ENCODE data around the gene METTL16. TPM values are rescaled to one million over a fixed set of nuclear protein-coding genes. Genes with fewer than 3 reads are reported as not detected.

METTL16 gene
- polyA plus RNA-seq, 12 donors, result 10.8 to 74.4 (median 23.7) TPM

DNA sequence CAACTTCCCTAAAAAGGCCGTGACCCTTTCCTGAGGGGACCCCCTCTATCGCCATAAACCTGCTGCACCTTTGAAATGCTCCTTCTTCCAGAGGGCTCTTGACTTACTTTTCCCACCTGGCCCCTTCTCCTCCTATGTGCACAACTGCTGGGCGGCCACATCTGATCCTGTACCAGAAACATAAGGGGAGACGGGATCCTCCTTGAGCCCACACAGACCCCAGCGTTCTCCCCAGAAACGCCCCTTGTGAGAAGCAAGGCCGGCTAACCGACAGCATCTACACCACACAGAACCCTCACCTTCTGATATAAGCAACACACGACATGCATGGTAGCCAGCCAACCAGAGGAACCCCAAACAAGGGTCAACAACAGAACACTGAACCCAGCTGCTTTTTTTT lies 96.6 kb downstream of the METTL16 start:
- DNase-seq, result no peak

DNA sequence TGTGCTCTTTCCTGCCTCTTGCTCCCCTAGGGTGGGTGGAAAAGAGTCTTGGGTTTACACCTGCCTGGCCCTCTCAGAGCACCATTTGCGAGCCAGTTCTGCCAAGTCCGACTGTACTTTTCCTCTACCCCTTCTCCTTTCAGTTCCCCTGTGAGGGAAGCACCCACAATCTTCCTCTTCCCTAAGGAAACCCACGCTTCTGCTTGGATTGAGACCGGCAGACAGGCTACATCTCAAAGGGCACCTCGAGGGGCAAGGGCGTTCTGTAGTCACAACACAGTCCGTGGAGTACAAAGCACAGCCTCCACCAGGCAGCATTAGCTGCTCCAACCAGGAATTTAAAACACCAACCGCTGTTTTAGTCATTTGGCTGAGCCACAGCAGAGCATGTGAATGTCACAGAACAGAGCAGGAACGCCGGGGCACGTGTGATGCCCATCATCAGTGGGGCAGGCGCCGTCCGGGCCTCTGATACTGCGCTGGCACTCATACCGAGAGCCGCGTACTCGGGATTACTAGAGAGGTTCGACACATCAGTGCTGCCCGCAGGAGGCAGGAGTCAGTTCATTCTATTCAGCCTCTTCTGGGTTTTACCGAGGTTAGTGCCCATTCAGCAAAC lies 97.1 kb downstream of the METTL16 start:
- no peak for DNase-seq

GRCh38 chr17:2412561-2413021 lies 99.1 kb downstream of the METTL16 start:
- DNase-seq, result no peak

DNA sequence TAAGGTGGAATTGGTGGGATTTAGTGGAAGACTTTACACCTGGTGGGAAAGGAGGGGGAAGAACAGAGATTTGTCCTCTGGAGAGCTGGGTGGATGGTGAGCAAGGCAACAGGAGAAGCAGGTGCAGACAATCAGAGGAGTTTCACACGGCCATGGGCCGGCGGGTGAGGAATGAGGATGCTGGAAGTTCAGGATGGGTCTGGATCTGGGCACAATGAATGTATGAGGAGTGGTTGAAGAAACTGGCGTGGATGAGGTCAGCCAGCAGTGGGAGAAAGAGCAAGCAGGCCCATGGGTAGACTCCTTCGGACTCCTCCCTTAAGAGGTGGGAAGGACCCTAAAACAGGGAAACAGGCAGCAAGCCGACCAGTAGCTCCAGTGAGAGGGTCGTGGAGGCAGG lies 100.7 kb downstream of the METTL16 start:
- no peak for DNase-seq

DNA sequence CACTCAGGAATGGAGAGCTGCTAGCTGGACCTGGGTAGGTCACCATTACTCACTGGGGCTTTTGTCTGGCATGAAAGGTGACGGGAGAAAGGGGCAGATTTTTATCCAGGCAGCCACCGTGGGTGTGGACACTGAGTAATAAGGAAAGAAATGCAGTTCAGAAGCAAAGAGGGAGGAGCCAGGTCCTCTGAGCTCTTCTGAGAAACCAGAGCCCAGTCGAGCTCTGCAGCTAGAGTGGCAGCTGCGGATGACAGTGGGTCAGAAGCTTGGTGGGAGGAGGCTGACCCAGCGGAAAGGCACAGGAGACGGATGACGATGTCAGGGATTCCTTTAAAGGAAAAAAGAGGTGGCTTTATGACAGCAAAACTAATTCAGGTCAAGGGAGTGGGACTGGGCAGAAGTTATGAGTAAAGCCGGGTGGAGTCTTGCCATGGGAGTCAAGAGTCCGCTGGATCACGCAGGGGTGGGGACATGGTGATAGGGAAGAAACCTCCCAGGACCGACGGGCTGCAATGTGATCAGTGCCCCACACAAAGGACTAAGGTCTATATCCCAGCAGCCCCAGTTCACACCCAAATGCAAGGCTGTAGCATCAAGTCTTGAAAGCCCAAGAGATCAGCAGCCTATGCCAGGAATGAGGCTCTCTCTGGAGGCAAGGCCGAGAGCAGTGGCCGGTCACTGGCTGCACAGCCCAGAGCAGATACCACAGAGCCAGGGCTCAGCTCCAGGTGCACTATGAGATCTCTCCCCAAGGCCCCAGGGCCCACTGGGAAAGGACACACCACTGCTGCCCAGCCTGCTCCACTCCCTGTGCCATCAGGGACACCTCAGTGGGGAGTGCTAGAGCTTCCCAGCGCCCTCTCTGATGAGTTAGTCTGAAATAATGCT lies 104.5 kb downstream of the METTL16 start:
- DNase-seq, result peak; percentile 59

DNA sequence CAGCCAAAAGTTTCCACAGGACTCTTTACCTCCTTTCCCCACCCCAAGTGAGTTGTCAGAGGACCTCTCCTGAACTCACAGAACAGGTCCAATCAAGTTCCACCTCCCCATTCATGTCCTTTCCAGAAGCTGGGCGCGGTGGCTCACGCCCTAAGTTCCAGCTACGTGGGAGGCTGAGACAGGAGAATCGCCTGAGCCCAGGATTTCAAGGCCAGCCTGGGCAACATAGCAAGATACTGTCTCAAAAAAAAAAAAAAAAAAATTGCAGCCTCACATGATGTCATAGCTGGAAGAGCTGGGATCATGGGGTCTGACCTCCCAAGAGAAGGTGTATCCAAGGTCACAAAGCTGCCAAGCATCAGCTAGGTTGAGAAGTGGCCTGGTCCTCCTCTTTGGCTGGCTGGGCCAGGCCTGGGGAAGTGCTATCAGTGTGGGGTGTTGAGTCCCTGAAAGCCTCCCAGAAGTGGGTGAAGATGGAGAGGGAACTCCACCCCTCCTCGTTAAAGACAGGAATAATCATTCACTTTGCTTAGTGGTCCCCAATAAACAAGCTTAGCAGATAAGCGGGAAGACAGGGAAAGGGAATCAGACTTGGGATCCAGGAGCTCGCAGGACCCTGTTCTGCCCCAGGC lies 105.3 kb downstream of the METTL16 start:
- DNase-seq, result no peak

GRCh38 chr17:2405247-2405926 lies 106.3 kb downstream of the METTL16 start:
- DNase-seq, result no peak

GRCh38 chr17:2403044-2403443 lies 108.6 kb downstream of the METTL16 start:
- no peak for DNase-seq

DNA sequence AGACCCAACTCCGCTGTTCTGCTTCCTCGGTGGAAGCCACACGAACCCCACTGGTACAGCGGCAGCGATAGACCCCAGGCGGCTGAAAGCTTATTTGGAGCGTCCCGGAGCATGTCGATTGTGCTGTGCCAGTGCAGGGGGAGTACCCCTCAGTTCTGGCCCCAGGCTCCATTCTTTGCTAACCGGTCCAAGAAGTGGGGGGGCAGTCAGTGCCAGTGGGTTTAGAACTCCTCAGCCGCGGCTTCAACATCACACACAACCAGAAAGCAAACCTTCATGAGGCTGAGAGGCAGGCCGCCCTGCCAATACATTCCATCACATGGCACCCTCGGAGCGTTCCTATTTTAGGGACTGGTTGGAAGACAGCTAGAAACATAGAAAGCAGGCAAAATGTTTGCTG lies 109.1 kb downstream of the METTL16 start:
- DNase-seq, result no peak

- DNase-seq, result peak; percentile 99
Observed at GRCh38 chr17:2401426-2402221, 110.1 kb downstream of the METTL16 start.

DNA sequence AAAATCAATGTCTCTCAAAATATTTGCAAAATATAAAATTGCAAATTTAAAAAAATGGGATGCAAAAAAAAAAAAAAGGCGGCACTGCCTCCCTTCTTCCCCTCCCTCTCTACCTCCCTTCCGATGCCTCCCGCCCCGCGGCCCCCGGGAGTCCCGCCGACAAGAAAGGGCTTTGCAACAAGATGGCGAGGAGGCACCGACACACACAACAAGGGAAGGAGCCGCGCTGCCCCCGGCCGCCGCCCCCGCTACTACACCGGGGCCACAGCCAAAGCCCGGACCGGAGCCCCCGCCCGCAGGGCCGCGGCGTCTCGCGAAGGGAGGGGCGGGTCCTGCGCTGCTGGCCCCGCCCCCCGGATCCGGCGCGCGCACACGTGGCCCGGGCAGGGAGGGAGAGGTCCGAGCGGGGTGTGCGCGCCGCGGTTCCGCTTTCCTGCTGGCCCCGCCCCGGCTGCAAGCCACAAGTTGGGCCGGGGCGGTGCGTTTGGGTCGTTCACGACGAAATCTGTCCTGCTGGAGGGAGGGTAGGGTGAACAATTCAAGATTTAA lies 110.7 kb downstream of the METTL16 start, which contains the start of gene MNT:
Gene MNT (minus strand): TSS at position 184 of the 549 bp plus-strand sequence. CDS start 348 bp downstream, outside the sequence.
- no peak for DNase-seq

GRCh38 chr17:2400474-2400866 lies 111.2 kb downstream of the METTL16 start:
- DNase-seq, result no peak

DNA sequence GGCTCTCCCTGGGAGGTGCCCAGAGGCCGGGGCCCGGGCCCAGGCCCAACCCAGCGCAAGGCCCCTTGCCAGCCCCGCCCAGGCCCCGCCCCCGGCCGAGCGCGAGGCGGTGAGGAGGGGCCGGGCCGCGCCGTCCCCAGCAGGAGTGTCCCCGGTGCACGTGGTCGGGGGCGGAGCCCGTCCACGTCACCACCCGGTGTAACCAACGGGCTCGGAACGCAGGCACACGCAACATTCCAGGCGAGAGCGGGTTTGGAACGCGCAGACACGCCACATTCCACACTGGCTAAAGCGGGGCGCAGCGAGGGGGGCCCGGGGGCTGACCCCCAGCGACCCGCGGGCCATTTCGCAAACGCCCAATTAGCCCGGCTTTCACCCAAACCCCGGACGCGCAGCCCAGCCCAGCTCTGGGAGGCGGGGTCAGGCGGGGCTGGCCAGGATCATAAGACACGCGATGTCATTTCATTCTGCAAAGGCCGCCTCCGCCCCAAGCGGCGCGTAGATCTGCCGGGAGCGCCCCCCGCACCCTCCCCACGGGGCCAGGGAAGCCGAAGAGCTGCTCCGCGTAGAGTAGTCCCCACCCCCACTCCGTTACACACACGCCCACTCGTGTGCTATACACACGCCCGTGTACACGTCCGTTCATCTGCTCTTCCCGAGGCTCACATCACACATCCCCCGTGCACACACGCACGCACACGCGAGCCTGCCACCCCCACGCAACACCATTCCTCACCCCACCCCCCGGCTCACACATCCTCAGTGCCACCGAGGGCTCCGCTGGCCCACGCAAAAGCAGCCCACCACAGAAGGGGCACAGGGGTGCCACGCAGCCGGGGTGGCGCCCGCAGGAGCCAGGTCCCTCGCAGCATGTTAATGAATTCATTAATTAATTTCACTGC lies 111.9 kb downstream of the METTL16 start:
- peak; percentile 96 for DNase-seq

- DNase-seq, result no peak
Observed at GRCh38 chr17:2398655-2399571, 112.8 kb downstream of the METTL16 start.

DNA sequence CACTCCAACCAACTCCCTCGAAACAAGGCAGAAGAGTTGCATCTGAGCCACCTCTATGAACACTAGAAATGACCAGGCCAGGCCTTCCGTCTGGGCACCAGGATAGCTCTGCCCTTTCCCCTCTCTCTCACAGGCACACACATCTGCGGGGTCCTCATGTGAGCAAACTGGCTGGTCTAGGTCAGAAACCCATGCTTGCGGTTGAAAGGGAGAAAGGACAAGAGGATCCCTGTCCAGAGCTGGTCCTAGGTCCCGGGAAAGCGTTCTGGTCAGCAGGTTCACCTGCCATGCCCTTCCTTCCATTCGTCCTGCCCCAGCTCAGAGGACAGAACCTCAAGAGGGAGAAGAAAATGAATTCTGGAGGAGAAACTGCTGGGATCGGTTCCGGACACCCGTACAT lies 113.5 kb downstream of the METTL16 start:
- DNase-seq, result no peak

DNA sequence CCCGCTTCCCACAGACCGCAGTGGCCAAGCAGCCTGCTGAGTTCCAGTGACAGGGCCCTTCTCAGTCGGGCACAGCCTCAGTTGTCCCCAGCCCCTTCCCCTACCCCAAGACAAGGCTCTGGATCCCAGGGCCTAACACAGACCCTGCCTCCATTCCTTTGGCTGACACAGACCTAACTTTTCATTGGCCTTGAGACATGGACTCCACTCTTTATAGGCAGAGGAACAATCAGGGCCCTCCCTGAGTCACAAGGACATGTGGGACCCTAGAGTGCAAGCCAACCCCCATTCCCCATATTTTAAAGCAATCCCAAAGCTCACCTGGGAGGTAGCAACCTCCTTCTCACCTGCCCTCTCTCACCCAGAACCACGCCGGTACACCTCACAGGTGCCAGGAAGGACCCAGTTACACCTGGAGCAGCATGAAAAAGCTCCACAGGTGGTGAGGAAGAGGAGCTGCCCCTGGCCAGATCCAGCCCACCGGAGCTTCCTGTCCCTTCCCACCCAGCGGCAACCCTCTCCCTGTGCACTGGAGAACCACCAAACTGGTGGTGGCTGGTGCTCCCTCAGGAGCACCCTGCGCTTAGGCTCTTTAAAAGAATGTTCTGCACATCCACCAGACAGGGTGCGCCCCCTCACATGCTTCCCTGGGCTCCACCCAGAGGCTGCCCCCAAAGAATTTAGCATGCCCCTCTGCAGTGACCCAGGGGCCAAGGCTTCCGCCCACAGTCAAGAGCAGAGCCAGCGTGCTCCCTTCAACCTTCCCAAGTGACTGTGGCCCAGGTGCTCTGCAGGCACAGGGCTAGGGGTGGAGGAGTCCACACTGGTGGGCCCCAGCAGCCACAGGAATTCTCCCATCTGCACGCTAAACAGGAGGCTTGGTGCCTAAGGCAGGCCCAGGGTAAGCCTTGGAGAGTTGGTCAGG lies 114.2 kb downstream of the METTL16 start:
- DNase-seq, result no peak

- peak; percentile 89 for DNase-seq
Observed at GRCh38 chr17:2396568-2397246, 115.0 kb downstream of the METTL16 start.
